UCSD-AML1 (cell line): ENCODE data around the gene GRPEL2.

Experiments
- DNase-seq: peaks from one replicate; lab custom pipeline; 2025; ENCODE audit not compliant: unreplicated experiment; lab: John Stamatoyannopoulos, UW

Gene GRPEL2

DNA sequence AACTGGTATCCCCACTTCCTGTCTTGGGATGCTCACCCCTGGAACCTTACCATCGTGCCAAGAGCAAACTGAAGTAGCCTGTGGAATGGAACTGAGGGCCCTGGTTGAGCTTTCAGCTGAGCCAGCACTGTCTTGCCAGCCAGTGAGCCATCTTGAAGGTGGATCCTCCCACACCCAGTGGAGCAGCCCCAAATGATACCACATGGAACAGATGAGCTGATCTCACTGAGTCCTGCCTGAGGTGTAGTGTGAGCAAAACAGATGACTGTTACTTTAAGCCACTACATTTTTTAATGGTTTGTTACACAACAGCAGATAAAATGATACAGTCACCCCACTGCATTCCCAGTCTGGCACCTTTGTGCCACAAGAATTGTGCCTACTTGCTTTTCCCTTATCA is 10.4 kb downstream of the GRPEL2 start:
- DNase-seq: no peak

DNA sequence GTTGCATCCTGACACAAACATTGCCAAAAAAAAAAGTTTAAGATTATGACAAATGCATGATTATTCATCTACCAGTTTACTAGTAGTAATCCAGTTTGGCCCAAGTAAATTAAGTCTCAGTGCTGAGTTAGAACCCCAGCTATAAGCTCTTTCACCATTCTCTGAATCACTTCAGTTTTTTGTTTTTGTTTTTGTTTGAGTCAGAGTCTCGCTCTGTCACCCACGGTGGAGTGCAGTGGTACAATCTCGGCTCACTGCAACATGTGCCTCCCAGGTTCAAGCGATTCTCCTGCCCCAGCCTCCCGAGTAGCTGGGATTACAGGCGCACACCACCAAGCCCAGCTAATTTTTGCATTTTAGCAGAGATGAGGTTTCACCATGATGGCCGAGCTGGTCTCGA is 11.1 kb downstream of the GRPEL2 start:
- no peak for DNase-seq

DNA sequence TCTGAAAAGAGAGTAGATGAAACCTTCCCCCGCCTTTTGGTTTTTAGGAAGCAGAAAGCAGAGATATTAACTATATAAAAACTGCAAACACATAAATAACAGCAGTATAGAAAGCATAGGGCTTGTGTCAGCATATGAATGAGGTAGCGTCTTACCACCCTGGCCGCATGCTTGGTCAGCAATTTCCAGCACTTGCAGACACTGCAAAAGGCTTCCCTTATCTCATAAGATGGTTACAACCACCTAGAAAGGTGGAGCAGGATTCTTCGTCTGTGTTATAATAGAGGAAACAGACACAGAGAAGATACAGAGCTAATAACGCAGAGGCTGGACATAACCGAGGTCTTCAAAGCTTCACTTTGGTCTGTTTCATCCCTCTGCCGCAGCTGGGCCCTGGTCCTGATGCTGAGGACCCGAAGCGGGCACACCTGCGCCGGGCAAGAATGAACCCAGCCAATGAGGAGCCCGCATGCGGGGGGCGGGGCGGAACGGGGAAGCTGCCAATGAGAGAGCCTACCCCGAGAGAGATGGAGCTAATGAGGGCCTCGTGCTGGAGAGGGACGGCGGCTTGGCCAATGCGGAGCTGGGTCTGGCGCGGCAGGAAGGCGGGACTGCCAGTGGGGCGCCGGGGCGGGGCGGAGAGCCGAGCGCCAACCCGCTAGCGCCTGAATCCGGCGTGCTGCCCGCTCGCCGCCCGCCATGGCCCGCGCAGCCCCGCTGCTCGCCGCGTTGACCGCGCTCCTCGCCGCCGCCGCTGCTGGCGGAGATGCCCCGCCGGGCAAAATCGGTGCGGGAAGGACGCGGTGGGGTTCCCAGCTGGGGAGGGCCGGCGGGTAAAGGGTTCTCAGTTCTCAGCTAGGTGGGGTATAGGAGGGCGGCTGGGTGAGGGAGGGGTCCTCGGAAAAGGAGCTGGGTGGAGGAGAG is 12.3 kb downstream of the GRPEL2 start, which contains the start of gene PCYOX1L:
TSS of gene PCYOX1L (plus strand) at position 677 of the 924 bp plus-strand sequence. CDS start at position 700, 23 bp downstream.
- peak; percentile 96 for DNase-seq

DNA sequence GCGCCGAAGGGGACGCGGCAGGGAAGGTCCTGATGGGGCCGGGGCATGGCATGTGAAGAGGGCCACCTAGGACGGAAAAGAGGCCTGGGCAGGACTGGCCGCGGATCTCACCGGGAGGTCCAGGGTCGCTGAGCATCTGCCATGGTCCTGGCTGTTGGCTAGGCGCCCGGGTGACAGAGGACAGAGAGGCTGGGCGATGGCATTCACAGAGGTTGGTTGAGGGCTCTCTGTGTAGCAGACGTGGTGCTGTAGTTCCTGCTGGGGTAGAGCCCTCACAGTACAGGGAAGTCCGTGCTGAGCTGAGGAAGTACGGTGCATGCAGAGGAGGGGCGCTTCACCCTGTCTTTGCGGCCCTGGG is 13.0 kb downstream of the GRPEL2 start:
- peak; percentile 52 for DNase-seq

DNA sequence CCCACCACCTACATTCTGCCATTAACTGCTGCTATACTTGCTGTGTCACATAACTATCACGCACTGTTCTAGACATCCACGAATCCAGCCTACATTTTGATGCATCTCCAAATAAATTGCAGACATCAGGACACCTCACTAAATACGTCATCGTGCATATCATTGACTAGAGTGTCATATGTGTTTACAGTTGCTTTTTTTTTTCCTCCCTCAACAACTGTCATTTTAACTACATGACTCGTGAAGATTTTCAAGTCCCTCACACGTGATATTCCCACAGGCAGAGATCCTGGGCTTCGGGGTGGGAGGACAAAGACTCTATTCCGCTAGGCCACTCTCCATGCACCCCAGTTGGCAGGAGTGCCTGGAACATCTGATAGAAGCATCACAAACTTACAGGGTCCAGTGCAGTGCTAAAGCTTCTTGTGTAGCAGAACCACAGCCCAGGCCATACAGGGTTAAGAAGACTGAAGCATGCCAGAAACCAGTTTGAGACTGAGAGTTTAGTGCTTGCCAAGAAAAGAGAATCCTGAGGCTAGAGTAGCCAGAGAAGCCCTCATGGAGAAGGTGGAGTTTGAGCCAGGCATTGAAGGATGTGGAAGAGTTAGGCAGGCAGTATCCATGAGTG is 13.7 kb downstream of the GRPEL2 start:
- no peak for DNase-seq

DNA sequence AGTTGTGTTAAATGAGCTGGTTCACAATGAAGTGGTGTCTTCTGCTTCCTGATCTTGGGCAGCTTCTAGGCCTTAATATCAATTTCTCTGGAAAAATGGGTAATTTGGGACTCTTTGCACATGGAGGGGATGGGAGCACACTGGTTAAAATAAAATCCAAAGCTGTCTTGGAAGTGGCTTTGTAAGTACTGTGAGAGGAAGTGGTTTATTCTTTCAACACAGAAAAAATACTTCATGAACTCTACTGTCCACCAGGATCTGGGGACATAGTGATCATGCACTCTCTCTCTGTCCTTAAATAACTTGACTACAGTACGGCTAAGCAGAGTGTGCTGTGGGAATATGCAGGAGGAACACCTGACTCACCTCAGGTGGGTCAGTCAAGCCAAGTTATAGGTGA is 15.0 kb downstream of the GRPEL2 start:
- no peak for DNase-seq

DNA sequence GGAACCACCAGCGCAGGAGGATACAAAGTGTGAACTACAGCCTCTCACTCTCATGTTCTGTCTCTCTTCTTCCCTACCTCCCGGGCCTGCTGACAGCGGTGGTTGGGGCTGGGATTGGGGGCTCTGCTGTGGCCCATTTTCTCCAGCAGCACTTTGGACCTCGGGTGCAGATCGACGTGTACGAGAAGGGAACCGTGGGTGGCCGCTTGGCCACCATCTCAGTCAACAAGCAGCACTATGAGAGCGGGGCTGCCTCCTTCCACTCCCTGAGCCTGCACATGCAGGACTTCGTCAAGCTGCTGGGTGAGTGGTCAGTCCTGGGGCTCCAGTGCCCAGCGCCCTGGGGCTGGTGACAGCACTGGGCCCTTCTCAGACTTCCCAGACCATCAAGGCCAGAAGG is 17.2 kb downstream of the GRPEL2 start:
- no peak for DNase-seq

DNA sequence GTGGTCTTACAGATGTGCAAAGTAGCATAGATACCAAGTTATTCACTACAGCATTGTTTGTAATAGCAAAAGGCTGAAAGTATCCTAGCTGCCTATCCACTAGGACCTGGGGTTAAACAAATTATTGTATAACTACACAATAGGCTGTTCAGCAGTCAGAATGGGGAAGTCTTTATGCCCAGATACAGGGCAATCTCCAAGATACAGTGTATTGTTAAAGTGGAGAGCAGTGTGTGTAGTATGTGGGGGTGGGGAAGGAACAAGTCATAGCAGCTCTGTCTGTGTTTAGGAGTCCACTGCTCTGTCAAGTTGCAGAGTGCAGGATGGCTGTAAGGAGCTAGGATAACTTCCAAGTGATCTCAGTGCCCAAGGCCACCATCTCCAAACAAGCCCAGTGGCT is 18.1 kb downstream of the GRPEL2 start:
- no peak for DNase-seq

DNA sequence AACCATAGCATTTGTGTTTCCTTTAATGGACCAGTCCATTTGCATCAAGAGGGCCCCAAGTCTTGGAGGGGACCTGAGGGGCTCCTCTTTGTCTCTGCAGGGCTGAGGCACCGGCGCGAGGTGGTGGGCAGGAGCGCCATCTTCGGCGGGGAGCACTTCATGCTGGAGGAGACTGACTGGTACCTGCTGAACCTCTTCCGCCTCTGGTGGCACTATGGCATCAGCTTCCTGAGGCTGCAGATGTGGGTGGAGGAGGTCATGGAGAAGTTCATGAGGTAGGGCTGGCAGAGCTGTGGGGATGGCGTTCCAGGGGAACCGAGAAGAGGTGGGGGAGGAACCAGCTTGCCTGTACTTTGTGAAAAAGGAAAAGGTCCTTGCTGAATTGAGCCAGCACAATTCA is 18.6 kb downstream of the GRPEL2 start:
- DNase-seq: peak; percentile 59

DNA sequence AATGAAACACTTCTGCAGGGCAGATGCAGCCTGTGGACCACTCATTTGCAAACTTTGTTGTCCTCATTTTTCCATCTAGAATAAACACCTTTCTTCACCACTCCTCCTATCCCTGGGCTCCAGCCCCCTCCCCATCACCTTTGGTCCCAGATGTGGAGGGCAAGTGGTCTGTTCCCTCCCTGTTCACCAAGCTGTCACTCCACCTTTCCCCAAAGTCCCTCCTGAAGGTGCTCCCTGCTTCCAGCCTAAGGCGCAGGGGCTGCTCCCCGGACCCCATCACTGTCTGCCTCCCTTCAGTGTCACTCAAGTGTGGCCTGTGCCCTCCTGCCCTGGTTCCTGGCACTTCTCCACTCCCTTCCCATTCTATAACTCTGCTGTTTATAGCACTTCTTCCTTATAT is 19.4 kb downstream of the GRPEL2 start:
- no peak for DNase-seq

DNA sequence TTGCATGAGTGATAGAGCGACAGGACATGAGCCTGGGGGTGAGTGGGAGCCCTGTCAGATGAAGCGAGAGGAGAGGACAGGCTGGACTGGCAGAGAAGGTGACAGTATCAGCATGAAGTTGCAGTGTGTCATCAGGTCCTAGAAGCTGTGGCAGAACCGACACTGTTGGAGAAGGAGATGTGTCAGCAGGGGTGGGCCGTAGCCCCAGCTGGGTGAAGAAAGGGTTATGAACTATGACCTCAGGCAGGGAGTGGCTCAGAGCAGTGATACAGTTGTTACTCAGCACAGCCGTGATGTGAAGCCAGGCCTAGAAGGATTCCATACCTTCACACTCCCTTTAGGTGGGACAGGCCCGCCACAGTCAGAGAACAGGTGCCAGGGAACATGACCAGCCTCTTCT is 20.1 kb downstream of the GRPEL2 start:
- no peak for DNase-seq

DNA sequence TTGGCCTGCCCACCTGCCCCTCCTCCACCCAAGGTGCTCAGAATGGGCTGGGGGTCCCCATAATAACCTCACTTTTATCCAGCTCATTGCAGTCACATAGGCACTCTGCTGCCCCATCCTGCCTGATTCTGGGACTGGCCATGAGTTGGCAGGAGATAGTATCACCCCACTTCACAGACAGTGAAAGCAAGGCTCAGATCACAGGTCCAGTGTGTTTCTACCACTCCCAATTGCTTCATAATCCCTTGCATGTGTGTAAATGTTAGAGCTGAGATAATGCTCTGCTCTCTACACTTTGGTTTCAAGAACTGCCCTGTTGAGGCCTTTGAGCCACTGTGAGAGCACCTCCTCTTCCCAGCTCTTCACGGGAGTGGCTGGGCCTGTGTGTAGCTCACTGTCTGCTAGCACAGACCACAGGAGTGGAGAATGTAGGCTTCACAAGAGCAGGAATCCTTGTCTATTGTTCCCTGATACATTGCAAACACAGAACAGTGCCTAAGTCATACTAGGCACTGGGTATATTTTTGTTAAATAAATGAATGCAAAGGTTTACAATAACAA is 20.9 kb downstream of the GRPEL2 start:
- no peak for DNase-seq

DNA sequence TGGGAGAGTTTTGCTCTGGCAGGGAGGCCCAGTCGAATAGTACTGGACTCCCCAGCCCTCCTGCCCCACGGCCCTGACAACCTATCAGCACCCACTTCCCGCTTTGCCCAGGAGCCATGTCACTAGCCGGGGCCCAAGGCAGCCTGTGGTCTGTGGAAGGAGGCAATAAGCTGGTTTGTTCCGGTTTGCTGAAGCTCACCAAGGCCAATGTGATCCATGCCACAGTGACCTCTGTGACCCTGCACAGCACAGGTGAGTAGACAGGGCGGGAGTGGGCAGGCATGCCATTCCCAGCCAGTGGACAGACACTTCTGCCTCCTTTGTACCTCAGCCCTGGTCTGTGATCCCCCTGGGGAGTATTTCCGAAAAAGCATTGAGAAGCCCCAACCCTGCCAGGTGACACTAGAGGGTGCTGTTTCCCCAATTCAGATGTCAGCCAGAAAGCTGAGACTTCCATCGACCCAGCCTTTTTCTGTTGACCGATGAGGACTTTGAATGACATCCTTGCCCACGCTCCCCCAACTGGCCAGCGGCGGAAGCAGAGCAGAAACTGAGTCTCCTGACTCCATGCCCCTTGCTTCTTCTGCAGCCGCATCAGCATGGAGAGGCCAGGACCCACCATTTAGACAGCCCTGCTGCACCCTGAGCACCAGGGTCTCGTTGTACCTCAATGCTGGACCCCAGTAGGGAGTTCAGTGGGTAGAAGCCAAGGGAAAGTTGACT is 22.1 kb downstream of the GRPEL2 start:
- peak; percentile 81 for DNase-seq

DNA sequence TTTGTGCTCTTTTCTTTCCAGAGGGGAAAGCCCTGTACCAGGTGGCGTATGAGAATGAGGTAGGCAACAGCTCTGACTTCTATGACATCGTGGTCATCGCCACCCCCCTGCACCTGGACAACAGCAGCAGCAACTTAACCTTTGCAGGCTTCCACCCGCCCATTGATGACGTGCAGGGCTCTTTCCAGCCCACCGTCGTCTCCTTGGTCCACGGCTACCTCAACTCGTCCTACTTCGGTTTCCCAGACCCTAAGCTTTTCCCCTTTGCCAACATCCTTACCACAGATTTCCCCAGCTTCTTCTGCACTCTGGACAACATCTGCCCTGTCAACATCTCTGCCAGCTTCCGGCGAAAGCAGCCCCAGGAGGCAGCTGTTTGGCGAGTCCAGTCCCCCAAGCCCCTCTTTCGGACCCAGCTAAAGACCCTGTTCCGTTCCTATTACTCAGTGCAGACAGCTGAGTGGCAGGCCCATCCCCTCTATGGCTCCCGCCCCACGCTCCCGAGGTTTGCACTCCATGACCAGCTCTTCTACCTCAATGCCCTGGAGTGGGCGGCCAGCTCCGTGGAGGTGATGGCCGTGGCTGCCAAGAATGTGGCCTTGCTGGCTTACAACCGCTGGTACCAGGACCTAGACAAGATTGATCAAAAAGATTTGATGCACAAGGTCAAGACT is 22.8 kb downstream of the GRPEL2 start:
- no peak for DNase-seq

DNA sequence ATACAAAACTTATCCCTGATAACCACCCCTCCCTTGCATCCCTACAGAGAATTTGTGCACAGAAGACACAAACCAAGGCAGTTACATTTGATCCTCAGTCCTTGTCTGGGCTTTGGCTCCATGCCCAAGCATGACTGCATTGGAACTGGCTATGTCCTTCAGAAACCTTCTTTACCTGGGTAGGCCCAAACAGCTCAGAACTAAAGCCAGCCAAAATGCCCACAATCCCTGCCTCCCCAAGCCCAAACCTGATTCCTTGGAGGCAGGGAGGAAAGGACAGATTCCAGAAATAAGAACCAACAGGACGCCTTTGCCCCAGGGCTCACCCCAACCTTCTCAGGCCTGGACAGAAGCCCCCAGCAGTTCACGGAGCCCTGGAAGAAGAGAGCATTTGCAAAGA is 25.6 kb downstream of the GRPEL2 start:
- DNase-seq: no peak

DNA sequence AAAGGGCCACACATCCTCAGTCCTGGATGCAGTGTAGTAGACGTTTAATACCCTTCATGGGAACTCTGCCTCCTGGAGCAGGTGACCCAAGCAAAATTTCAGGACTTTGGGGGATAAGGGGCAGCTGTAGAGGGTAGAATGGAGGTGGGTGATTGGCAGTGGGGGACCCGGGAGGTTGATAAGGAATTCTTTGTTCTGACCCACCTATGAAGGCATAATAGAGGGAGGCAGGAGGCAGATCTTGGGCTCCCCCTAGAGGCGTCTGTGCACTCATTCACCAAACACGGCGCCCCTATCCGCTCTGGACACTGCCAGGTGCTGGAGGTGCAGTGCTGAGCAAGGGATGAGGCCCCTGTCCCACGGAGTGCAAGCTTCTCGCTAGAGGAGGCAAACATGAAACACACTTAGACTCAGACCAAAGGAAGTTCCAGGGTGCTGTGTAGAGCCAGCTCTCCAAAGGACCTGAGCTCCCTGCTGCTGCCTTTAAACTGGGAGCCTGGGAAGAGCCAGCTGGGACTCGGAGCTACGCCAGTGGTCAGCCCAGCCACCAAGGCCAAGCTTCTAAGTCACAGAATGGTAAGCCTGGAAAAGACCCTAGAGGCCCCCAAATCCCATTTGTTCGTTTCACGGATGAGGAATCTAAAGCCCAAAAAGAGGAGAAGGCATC is 26.1 kb downstream of the GRPEL2 start:
- DNase-seq: peak; percentile 61

DNA sequence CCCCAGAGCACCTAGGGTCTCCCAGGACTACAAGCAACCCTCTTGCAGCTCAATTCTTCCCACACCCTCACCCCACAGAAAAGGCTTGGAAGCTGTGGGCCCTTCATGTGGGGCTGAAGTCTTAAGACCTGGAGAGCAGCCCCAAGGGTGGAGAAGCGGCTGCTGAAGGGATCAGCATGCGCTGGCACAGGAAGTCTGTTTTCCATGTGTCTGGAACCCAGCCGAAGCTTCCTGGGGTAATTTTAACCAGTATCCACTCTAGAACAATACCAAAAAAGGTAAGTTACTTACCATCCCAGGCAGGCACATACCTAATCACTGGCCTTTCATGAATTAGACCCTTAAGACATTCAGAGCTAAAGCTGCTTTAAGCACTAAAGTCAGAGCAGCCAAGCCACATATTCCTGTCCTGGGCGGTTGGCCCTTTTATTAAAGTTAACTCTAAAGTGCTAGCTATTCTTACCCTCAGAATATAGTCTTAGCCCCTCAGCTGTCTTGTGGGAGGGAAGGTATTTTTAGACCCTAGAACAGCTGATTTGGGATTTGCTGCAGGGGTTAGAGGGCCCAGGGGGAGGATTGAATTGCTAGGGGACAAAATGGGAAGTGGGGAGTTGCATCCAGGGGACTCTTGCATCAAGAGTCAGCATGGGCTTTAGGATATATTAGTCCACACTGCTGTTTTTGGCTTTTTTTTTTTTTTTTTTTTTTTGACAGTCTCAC is 26.9 kb downstream of the GRPEL2 start:
- DNase-seq: no peak

DNA sequence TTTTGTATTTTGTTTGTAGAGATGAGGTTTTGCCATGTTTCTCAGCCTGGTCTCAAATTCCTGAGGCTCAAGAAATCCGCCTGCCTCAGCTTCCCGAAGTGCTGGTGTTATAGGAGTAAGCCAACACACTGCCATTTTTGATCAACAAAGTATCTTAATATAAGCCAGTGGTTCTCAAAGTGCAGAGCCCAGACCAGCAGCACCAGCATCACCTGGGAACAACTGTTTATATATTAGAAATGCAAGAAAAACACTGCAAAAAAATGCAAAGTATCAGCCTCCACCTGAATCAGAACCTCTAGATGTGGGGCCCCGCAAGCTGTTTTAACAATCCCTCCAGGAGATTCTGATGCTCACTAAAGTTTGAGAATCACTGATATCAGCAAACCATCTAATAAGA is 27.6 kb downstream of the GRPEL2 start:
- no peak for DNase-seq

DNA sequence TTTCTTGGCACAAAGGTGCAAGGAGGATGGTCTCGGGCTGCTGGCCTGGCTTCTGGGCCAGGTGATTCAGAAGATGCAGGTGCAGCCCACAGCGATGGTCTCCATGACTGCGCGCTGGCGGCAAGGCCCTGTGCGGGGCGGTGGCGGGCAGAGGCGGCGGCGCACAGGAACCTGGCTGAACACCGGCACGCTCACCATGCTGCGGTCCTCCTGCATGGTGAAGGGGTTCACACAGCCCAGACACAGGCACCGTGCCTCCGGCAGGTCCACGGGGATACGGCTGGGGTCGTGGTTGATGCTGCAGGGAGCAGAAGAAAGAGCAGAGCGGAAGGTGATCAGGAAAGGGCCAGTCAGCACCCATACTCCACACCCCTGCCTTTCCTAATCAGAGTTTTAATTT is 29.0 kb downstream of the GRPEL2 start:
- no peak for DNase-seq

DNA sequence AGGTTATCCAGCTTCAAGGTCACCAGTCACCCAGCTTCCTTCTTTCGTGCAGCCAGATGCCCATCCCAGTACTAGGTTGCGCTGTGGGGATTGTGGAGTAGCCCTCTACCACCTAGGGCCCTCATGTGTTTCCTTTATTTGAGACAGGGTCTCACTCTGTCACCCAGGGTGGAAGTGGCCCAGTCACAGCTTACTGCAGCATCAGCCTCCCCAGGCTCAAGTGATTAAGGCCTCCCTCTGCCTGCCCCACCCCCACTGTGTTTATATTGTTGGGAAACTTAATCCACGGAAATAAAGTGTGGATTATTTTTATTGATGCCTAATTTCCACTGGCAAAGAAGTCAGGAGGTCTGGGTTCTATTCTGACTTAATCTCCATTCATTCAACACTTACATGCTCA is 29.5 kb downstream of the GRPEL2 start:
- DNase-seq: no peak
